Stimulated activated effector memory CD8-positive, alpha-beta T cell treated with anti-CD3 and anti-CD28 coated beads, Interleukin-12 subunit alpha, Interleukin-12 subunit beta, amount 100 ng/mL, for 72 hours (primary cell): Measurements from ENCODE around the gene C5orf47.
A peak's percentile ranks its signal among the peaks of the same experiment; 100 is the strongest.

Experiments used
- ATAC-seq: fragments of 150-1000 bp; cut with Tn5 transposase; 2 replicates; pipeline ENCODE4 v1.10.0; 2021
- DNase-seq, 2 donors: peaks; one replicate each; pipeline ENCODE4 v3.0.0; 2021 to 2022; ENCODE audit warnings: low spot score in 2 of 2
- H3K27ac Mint-ChIP-seq: one replicate; pipeline ENCODE4 v1.8.0; 2022; ENCODE audit warnings: mild to moderate bottlenecking, mixed read lengths
- H3K36me3 Mint-ChIP-seq: one replicate; pipeline ENCODE4 v1.8.0; 2022; ENCODE audit warnings: mild to moderate bottlenecking, mixed read lengths
- H3K4me1 Mint-ChIP-seq: one replicate; pipeline ENCODE4 v1.8.0; 2022; ENCODE audit warnings: mixed read lengths
- H3K4me3 Mint-ChIP-seq: one replicate; pipeline ENCODE4 v1.8.0; 2022; ENCODE audit warnings: mild to moderate bottlenecking, mixed read lengths
- H3K9me3 Mint-ChIP-seq: one replicate; pipeline ENCODE4 v1.8.0; 2022; ENCODE audit warnings: mixed read lengths

C5orf47 gene, protein sequence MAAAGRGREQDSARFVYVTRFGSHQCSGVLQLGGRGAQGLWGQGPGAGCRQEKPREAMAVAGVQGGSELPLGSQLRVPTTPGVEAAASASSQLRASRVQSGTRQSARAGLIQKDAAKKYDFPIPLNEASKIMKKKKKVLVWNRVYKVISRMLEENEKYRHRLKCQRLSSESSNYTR

GRCh38 chr5:173988554-173989431, at the start of gene C5orf47:
Gene C5orf47, plus strand, starts transcription at chr5:173989170. Its CDS starts 94 bp downstream, at chr5:173989264.
- H3K9me3 Mint-ChIP-seq, result no peaks in the 10 kb centered on the region
- no peaks in the 10 kb centered on the region for H3K4me1 Mint-ChIP-seq
- H3K4me3 Mint-ChIP-seq, result no peak within 1 kb of the TSS
- no peak for ATAC-seq
- H3K36me3 Mint-ChIP-seq, result no peaks in the 10 kb centered on the region
- H3K27ac Mint-ChIP-seq, result no peak within 1 kb of the TSS
- no peak for DNase-seq

DNA sequence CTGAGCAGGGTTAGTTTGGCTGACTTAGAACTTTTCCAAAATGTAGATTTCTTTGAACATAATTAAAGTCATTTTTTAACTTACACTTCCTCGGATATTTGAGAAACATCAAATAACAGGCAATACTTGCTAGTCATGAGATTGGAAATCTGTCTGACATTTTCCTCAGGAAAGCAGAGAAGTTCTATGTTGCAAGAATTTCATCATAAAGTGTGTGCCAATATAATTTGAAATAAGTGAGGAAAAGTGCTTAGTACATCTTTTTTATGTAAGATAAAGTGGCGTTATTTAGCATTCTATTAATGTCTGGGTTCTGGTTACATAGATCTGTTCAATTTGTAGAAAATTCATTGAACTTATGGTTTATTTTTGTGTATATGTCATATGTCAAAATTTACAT, 48.7 kb upstream of the C5orf47 start:
- no peak for ATAC-seq

GRCh38 chr5:173941102-173941501, 47.9 kb upstream of the C5orf47 start:
- ATAC-seq (no peak), DNase-seq (no peak)
- Mint-ChIP-seq H3K4me3 (no peak overlapping the region), H3K4me1 (peaks cover 6% of the 10 kb centered on the region), H3K9me3 (no peaks in the 10 kb centered on the region), H3K36me3 (peaks cover 10% of the 10 kb centered on the region), H3K27ac (no peak overlapping the region)

More for the DNA sequence above, 48.7 kb upstream of the C5orf47 start:
- DNase-seq, result no peak
- Mint-ChIP-seq H3K27ac (no peak overlapping the region), H3K9me3 (no peaks in the 10 kb centered on the region), H3K4me3 (no peak overlapping the region), H3K36me3 (peaks cover 10% of the 10 kb centered on the region), H3K4me1 (peaks cover 6% of the 10 kb centered on the region)

DNA sequence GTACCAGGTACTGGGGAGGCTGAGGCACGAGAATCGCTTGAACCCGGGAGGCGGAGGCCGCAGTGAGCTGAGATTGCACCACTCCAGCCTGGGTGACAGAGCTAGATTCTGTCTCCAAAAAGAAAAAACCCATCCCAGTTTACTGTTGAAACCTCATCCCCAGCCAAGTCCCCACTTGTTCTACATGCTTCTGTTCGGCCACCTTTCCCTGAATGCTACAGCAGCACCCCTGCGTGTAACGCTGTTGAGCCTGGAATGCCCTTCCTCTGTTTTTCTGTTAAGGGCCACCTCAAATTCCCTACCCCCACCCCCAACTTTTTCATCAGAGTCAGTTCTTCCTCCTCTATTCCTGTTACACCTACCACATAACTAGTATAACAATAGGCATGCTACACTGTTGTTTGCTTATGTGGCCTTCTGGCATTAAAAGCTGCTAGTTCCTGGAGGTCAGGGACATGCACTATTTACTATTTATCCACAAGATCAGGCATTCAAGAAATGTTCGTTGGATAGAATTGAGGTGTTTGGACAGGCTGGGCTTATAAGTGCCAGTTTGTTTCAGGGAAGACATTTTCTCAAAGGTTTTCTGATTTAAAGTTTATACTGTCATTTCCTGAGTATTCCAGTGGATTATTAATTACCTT, 47.1 kb upstream of the C5orf47 start:
- Mint-ChIP-seq H3K36me3 (peaks cover 10% of the 10 kb centered on the region), H3K9me3 (no peaks in the 10 kb centered on the region), H3K27ac (no peak overlapping the region), H3K4me3 (no peak overlapping the region), H3K4me1 (peaks cover 6% of the 10 kb centered on the region)
- no peak for DNase-seq
- ATAC-seq, result no peak

- Mint-ChIP-seq H3K4me1 (no peaks in the 10 kb centered on the region), H3K9me3 (no peaks in the 10 kb centered on the region), H3K4me3 (no peak overlapping the region), H3K27ac (no peak overlapping the region), H3K36me3 (peaks cover 7% of the 10 kb centered on the region)
- DNase-seq, result no peak
- ATAC-seq, result no peak
Measured at GRCh38 chr5:173944511-173944910, 44.5 kb upstream of the C5orf47 start.

GRCh38 chr5:173945160-173945559, 43.8 kb upstream of the C5orf47 start:
- Mint-ChIP-seq H3K36me3 (peaks cover 13% of the 10 kb centered on the region), H3K9me3 (no peaks in the 10 kb centered on the region), H3K27ac (no peak overlapping the region), H3K4me3 (no peak overlapping the region), H3K4me1 (no peaks in the 10 kb centered on the region)
- ATAC-seq (no peak), DNase-seq (no peak)

GRCh38 chr5:173946323-173946722, 42.6 kb upstream of the C5orf47 start:
- no peak overlapping the region for H3K4me3 Mint-ChIP-seq
- H3K27ac Mint-ChIP-seq, result no peak overlapping the region
- H3K36me3 Mint-ChIP-seq, result peaks cover 23% of the 10 kb centered on the region
- no peaks in the 10 kb centered on the region for H3K4me1 Mint-ChIP-seq
- no peak for DNase-seq
- ATAC-seq, result no peak
- H3K9me3 Mint-ChIP-seq, result no peaks in the 10 kb centered on the region

GRCh38 chr5:173950829-173951228, 38.1 kb upstream of the C5orf47 start:
- no peak overlapping the region for H3K4me3 Mint-ChIP-seq
- no peak overlapping the region for H3K27ac Mint-ChIP-seq
- ATAC-seq (no peak), DNase-seq (no peak)
- H3K9me3 Mint-ChIP-seq, result no peaks in the 10 kb centered on the region
- H3K36me3 Mint-ChIP-seq, result peaks cover 67% of the 10 kb centered on the region
- H3K4me1 Mint-ChIP-seq, result no peaks in the 10 kb centered on the region

DNA sequence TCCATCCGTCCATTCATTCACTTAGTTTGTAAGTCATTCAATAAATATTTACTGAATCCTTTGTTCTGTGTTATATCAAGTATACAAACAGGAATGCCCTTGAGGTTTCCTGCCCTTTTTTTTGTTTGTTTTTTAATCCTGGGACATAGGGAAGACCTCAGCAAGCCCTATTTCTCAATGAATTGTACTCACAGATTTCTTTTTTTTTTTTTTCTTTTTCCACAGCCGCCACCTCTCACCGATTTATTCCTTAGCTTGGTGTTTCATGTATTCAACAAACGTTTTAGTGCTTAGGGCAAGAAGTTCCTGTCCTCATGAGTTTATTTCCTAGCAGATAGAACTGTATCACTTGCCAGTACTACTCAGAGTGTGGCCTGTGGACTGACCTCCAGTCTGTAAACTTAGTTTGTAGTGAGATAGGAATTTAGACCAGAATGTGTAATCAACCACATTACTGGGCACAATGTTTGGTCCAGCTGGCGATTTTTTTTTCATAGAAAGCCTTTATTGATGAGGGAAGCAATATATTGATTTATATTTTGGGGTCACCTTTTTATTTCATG, 35.4 kb upstream of the C5orf47 start:
- Mint-ChIP-seq H3K27ac (no peak overlapping the region), H3K4me3 (no peak overlapping the region), H3K9me3 (no peaks in the 10 kb centered on the region), H3K4me1 (no peaks in the 10 kb centered on the region), H3K36me3 (peaks cover 79% of the 10 kb centered on the region)
- ATAC-seq (no peak), DNase-seq (no peak)

DNA sequence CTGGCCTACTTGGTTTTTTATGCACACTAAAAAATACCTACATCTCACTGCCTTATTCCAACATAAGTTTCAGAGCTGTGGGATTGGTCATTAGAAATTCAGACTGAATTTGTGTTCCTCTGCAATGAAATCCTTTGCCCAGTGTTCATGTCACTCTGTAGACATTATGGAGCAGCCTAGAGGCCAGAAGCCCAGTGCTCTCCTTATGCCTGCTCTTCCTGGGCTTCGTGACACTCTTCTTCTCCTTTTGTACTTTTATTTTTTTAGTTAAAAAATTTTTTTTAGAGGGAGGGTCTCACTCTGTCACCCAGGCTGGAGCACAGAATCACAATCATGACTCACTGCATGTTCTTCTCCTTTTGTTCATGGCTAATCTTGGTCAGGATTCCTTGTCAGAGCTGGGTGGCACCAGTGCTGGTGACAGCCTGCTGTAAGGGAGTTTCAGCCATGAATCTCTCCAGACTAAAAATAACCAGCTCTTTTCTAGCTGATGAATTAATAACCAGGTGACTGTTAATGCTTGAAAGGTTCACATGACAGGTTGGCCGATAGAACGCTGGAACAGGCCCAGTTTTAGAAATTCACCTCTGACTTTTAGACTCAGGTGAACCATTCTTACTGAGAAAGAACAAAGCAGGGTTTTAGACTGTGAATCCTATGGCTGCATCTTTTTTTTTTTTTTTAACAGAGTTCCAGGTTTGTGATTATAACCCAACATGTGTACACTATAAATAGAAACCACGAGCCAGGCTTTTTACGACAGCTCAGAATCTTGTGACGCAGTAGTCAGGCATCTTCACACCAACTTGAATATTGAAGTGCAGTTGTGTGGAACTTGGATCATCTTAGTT, 34.1 kb upstream of the C5orf47 start:
- no peak for DNase-seq
- Mint-ChIP-seq H3K36me3 (peaks cover 68% of the 10 kb centered on the region), H3K9me3 (no peaks in the 10 kb centered on the region), H3K4me1 (no peaks in the 10 kb centered on the region), H3K4me3 (no peak overlapping the region), H3K27ac (no peak overlapping the region)
- ATAC-seq, result no peak

DNA sequence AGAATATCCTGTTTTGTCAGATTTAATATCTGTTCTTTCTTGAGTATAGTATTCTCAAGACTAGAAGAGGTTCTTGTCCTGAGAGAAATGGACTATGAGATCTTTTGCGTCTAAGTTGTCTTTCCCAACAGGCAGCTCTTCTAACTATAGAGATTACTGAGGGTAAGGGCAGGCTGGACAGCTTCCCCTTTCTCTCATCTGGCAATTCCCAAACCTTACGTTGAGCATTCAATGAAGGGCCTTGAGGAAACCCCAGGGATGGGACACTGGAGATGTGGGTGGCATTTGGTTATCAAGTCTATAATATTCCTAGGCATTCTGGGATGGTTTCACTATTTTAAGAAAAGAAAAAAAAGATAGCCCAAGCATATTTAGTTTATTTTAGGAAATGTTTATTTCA, 28.0 kb upstream of the C5orf47 start:
- Mint-ChIP-seq H3K9me3 (no peaks in the 10 kb centered on the region), H3K27ac (peak overlapping the region; percentile 37), H3K4me3 (no peak overlapping the region), H3K4me1 (no peaks in the 10 kb centered on the region), H3K36me3 (peaks cover 10% of the 10 kb centered on the region)
- DNase-seq, result no peak
- no peak for ATAC-seq

DNA sequence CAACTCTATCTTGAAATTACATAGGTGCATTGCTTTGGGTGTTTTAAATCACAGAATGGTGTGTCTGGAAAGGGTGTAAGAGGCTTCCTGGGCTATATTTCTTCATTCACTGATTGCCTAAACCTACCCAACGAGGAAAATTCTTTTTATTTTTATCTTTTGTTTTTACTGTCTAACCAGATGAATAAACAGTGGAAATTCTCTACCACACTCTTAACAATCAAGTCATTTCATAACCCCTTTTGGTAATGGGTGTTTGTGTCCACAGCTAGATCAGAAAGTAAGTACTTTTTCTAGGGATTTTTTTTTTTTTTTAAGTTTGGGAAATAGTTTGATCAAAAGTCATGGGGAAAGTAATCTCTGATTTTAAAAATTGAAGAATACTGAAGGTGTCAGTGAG, 27.6 kb upstream of the C5orf47 start:
- H3K4me1 Mint-ChIP-seq, result no peaks in the 10 kb centered on the region
- H3K4me3 Mint-ChIP-seq, result no peak overlapping the region
- H3K27ac Mint-ChIP-seq, result peak overlapping the region; percentile 37
- H3K36me3 Mint-ChIP-seq, result peaks cover 6% of the 10 kb centered on the region
- ATAC-seq (no peak), DNase-seq (no peak)
- H3K9me3 Mint-ChIP-seq, result no peaks in the 10 kb centered on the region

GRCh38 chr5:173962436-173962972, 26.5 kb upstream of the C5orf47 start:
- H3K27ac Mint-ChIP-seq, result no peak overlapping the region
- ATAC-seq (no peak), DNase-seq (no peak)
- no peak overlapping the region for H3K4me3 Mint-ChIP-seq
- no peaks in the 10 kb centered on the region for H3K36me3 Mint-ChIP-seq
- H3K9me3 Mint-ChIP-seq, result no peaks in the 10 kb centered on the region
- H3K4me1 Mint-ChIP-seq, result no peaks in the 10 kb centered on the region

- Mint-ChIP-seq H3K4me1 (no peaks in the 10 kb centered on the region), H3K4me3 (no peak overlapping the region), H3K36me3 (no peaks in the 10 kb centered on the region), H3K27ac (no peak overlapping the region), H3K9me3 (no peaks in the 10 kb centered on the region)
- ATAC-seq, result no peak
- DNase-seq, result no peak
Measured at GRCh38 chr5:173963182-173963838, 25.7 kb upstream of the C5orf47 start.
